ENCODE measurements around the gene TERF2IP. TPM values are rescaled to one million over a fixed set of nuclear protein-coding genes. Genes with fewer than 3 reads are reported as not detected.
A peak's percentile ranks its signal among the peaks of the same experiment; 100 is the strongest.

The TERF2IP gene
- total RNA-seq, 3 donors from 2014 or later (not counting 1 experiment from before 2014, with no cell fraction given), result 104 to 125 (median 116) TPM

DNA sequence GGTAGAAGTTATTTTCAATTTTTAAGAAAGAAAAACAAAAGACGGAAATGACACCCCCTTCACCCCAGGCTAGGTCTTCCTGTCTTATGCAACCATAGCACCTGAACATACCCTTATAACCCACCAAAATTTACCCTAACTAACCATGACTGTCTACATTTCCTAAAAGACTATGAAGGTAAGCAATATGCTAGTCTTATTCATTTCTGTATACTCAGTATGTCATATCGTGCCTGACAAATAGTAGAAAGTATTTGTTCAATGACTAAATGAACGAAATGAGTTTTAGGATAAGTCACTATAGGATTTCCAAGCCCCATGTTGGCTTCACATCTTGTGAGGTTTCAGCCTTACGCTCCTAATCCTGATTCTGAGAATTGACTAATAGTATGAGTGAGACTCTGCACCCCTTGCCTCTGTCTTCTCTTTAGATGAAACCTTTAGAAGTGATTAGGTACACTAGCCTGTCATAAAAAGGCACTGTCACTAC is 31.0 kb upstream of the TERF2IP start:
- TF ChIP-seq, protein P1, sequence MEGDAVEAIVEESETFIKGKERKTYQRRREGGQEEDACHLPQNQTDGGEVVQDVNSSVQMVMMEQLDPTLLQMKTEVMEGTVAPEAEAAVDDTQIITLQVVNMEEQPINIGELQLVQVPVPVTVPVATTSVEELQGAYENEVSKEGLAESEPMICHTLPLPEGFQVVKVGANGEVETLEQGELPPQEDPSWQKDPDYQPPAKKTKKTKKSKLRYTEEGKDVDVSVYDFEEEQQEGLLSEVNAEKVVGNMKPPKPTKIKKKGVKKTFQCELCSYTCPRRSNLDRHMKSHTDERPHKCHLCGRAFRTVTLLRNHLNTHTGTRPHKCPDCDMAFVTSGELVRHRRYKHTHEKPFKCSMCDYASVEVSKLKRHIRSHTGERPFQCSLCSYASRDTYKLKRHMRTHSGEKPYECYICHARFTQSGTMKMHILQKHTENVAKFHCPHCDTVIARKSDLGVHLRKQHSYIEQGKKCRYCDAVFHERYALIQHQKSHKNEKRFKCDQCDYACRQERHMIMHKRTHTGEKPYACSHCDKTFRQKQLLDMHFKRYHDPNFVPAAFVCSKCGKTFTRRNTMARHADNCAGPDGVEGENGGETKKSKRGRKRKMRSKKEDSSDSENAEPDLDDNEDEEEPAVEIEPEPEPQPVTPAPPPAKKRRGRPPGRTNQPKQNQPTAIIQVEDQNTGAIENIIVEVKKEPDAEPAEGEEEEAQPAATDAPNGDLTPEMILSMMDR (IDR thresholded peaks at IDR 0.05), result no peak
- Mint-ChIP-seq H3K4me3 (no peak overlapping the region), H3K36me3 (peaks cover 17% of the 10 kb centered on the region), H3K27ac (no peak overlapping the region), H3K9me3 (no peaks in the 10 kb centered on the region), H3K27me3 (ENCODE audit: low read depth in 2 of 2) (no peaks in the 10 kb centered on the region), H3K4me1 (peaks cover 13 to 15% of the 10 kb centered on the region in 2 donors)
- Histone ChIP-seq H3K4me3 (ENCODE audit: low read length) (no peak overlapping the region), H3K27ac (ENCODE audit: low read length) (peak overlapping the region; percentile 28), H3K9me3 (ENCODE audit: control insufficient read depth, insufficient read depth, low read length) (no peaks in the 10 kb centered on the region), H3K36me3 (ENCODE audit: control insufficient read depth, insufficient read depth, low read length) (peaks cover 55% of the 10 kb centered on the region), H3K4me1 (ENCODE audit: control insufficient read depth, insufficient read depth, low read length) (peaks cover 19% of the 10 kb centered on the region), H3K27me3 (ENCODE audit: control insufficient read depth, insufficient read depth, low read length) (no peaks in the 10 kb centered on the region)
- 70% methylated on average over 4 of the region's 4 CpGs for WGBS (ENCODE audit: insufficient coverage)
- intact Hi-C loops (cut with micrococcal nuclease), result no loop called here
- DNase-seq, result peak in 1 of 2 donors; percentile 54
- ATAC-seq, result no peak

DNA sequence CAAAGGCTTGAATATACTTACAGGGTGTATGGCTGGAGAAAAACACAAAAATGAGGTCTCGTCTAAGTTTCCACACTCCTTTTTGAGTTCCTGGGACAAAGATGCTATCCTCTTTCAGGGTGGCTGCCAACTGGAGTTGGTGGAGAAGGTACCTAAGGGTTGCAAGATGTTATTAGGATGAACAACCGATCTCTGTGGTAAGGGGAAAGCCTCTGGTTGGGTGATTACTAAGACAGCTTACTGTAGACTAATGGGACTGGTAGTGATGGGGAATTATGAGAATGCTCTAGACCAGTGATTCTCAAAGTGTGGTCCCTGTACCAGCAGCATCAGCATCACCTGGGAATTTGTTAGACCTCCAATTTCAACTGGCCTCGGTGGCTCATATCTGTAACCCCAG is 30.5 kb upstream of the TERF2IP start:
- H3K4me1 Mint-ChIP-seq, result peaks cover 16 to 21% of the 10 kb centered on the region in 2 donors
- peaks cover 52% of the 10 kb centered on the region for H3K36me3 ChIP-seq (ENCODE audit: control insufficient read depth, insufficient read depth, low read length)

DNA sequence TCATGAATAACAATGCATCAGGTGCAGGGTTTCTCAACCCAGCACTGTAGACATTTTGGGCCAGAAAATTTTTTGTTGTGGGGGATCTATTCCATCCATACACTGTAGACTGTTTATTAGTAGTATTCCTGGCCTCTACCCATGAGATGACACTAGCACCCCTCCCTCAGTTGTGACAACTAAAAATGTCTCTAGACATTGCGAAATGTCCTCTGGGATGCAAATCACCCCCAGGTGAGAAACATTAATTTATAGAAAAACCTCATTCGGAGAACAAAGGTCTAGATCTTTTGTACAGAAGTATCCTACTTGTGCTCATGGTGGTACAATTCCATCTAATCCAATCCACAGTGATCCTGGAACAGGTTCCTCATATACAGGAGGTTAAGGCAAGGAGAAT is 28.8 kb upstream of the TERF2IP start:
- Histone ChIP-seq H3K4me3 (ENCODE audit: low read length) (no peak overlapping the region), H3K27me3 (ENCODE audit: control insufficient read depth, insufficient read depth, low read length) (no peaks in the 10 kb centered on the region), H3K9me3 (ENCODE audit: control insufficient read depth, insufficient read depth, low read length) (no peaks in the 10 kb centered on the region), H3K27ac (ENCODE audit: low read length) (no peak overlapping the region), H3K4me1 (ENCODE audit: control insufficient read depth, insufficient read depth, low read length) (peaks cover 36% of the 10 kb centered on the region), H3K36me3 (ENCODE audit: control insufficient read depth, insufficient read depth, low read length) (peaks cover 38% of the 10 kb centered on the region)
- TF ChIP-seq, protein P1 (IDR thresholded peaks at IDR 0.05), result no peak
- H3K9me3 Mint-ChIP-seq, result no peaks in the 10 kb centered on the region
- ATAC-seq, result no peak
- H3K4me1 Mint-ChIP-seq, result peaks cover 28 to 29% of the 10 kb centered on the region in 2 donors
- H3K4me3 Mint-ChIP-seq, result no peak overlapping the region
- no peaks in the 10 kb centered on the region for H3K27me3 Mint-ChIP-seq (ENCODE audit: low read depth in 2 of 2)
- intact Hi-C loops (cut with micrococcal nuclease), result no loop called here
- DNase-seq, result no peak
- 100% methylated on average over 2 of the region's 2 CpGs for WGBS (ENCODE audit: insufficient coverage)
- H3K27ac Mint-ChIP-seq, result peak overlapping the region in 1 of 2 donors; percentile 30
- peaks cover 17% of the 10 kb centered on the region for H3K36me3 Mint-ChIP-seq

More for the DNA sequence above, 30.5 kb upstream of the TERF2IP start:
- Mint-ChIP-seq H3K27me3 (ENCODE audit: low read depth in 2 of 2) (no peaks in the 10 kb centered on the region), H3K4me3 (no peak overlapping the region), H3K36me3 (peaks cover 17% of the 10 kb centered on the region), H3K27ac (no peak overlapping the region), H3K9me3 (no peaks in the 10 kb centered on the region)
- H3K9me3 ChIP-seq (ENCODE audit: control insufficient read depth, insufficient read depth, low read length), result no peaks in the 10 kb centered on the region
- H3K4me3 ChIP-seq (ENCODE audit: low read length), result no peak overlapping the region
- peaks cover 24% of the 10 kb centered on the region for H3K4me1 ChIP-seq (ENCODE audit: control insufficient read depth, insufficient read depth, low read length)
- DNase-seq, result no peak
- H3K27ac ChIP-seq (ENCODE audit: low read length), result peak overlapping the region; percentile 28
- no peaks in the 10 kb centered on the region for H3K27me3 ChIP-seq (ENCODE audit: control insufficient read depth, insufficient read depth, low read length)
- intact Hi-C loops (cut with micrococcal nuclease), result no loop called here
- TF ChIP-seq, protein P1 (IDR thresholded peaks at IDR 0.05), result no peak
- no peak for ATAC-seq
- WGBS (ENCODE audit: insufficient coverage), result 85% methylated on average over 3 of the region's 3 CpGs
